NT2/D1 (cell line): ENCODE measurements around the gene SVBP.

ENCODE experiments used
- DNase-seq: peaks from one replicate; pipeline ENCODE4 v3.0.0-alpha.2; 2011; ENCODE audit warnings: low read depth, low spot score
- H3K27me3 ChIP-seq: 2 replicates; pipeline ENCODE4 v1.6.0; 2011; ENCODE audit warnings: mild to moderate bottlenecking; ENCODE audit not compliant: insufficient read length, insufficient read depth
- H3K36me3 ChIP-seq: 2 replicates; pipeline ENCODE4 v1.6.1; 2011; ENCODE audit warnings: mild to moderate bottlenecking, low read length, mixed read lengths; ENCODE audit not compliant: insufficient read depth, insufficient read length
- H3K4me1 ChIP-seq: 2 replicates; pipeline ENCODE4 v1.5.1; 2011; ENCODE audit not compliant: insufficient read depth, insufficient read length
- H3K4me3 ChIP-seq: 2 replicates; pipeline ENCODE4 v1.5.1; 2011; ENCODE audit warnings: low read depth; ENCODE audit not compliant: insufficient read length
- H3K9ac ChIP-seq: 2 replicates; pipeline ENCODE4 v1.6.0; 2011; ENCODE audit warnings: low read depth; ENCODE audit not compliant: insufficient read length
- H3K9me3 ChIP-seq: 2 replicates; pipeline ENCODE4 v1.5.1; 2011; ENCODE audit warnings: mild to moderate bottlenecking, low read length; ENCODE audit not compliant: insufficient read depth
- SUZ12 ChIP-seq: IDR thresholded peaks from 2 replicates; pipeline ENCODE4 v1.6.1; 2011; ENCODE audit not compliant: insufficient read length, insufficient read depth; ENCODE audit errors: extremely low read depth
- YY1 ChIP-seq: IDR thresholded peaks from 2 replicates; pipeline ENCODE4 v1.6.1; 2011; ENCODE audit not compliant: insufficient read length, insufficient read depth
- ZNF274 ChIP-seq: IDR thresholded peaks from 2 replicates; pipeline ENCODE4 v1.6.1; 2011; ENCODE audit warnings: mild to moderate bottlenecking, low read depth, low read length

The SVBP gene

GRCh38 chr1:42846257-42847110, 29.3 kb upstream of the SVBP start, which contains the start of gene ZNF691:
ZNF691 (plus strand) TSS chr1:42846613; CDS start chr1:42849659, 3,046 bp downstream.
- no peak for TF ChIP-seq ZNF274
- TF ChIP-seq SUZ12, result no peak
- no peak for TF ChIP-seq YY1
- H3K4me3 ChIP-seq, result peak within 1 kb of the TSS; percentile 64
- peaks cover 5% of the 10 kb centered on the region for H3K4me1 ChIP-seq
- H3K36me3 ChIP-seq, result peaks cover 46% of the 10 kb centered on the region
- peak within 1 kb of the TSS; percentile 83 for H3K9ac ChIP-seq
- H3K27me3 ChIP-seq, result no peaks in the 10 kb centered on the region
- DNase-seq, result peak; percentile 99
- peaks cover 8% of the 10 kb centered on the region; the same call in 1 of the 2 replicates for H3K9me3 ChIP-seq

DNA sequence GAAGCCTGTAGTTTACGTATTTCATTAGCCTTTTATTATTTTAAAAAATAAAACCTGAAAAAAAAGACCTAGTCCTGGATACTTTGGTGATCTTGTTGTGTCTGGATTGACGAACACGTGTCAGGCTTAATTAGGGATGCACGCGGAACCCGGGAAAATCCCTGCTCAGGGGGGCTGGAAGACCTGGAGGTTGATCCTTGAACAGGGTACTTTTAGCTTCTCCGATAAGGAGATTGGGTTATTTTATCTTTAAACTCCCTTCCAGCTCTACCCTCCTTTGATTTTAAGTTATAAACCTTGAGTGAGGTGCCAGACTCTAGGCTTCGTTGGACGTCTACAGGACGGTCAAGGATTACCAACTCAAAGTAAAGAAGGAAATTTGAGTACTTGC, 28.7 kb upstream of the SVBP start:
- TF ChIP-seq YY1 (no peak), SUZ12 (no peak), ZNF274 (no peak)
- Histone ChIP-seq H3K4me3 (peak overlapping the region; percentile 64), H3K4me1 (peaks cover 5% of the 10 kb centered on the region), H3K36me3 (peaks cover 42% of the 10 kb centered on the region), H3K9me3 (0 out of 2 replicates have a peak, but pooled peaks cover 2% of the 10 kb centered on the region), H3K9ac (peak overlapping the region; percentile 70), H3K27me3 (no peaks in the 10 kb centered on the region)
- DNase-seq, result peak; percentile 20

DNA sequence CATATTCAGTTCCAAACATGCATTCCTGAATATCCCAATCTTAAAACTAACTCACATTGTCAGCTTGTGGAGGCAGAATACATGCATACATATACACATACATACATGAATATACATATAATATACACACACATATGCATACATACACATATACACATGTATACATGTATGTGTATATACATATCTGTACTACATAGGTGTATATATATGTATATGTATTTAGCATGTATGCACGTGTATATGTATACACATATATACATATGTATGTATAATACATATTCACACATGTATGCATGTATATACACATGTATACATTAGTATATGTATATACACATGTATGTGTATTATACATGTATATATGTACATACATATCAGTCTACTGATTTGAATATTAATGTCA, 28.0 kb upstream of the SVBP start:
- DNase-seq, result no peak
- Histone ChIP-seq H3K4me3 (no peak overlapping the region), H3K9me3 (no peaks in the 10 kb centered on the region), H3K27me3 (no peaks in the 10 kb centered on the region), H3K9ac (no peak overlapping the region), H3K36me3 (peaks cover 36% of the 10 kb centered on the region), H3K4me1 (peaks cover 5% of the 10 kb centered on the region)
- no peak for TF ChIP-seq SUZ12
- no peak for TF ChIP-seq YY1
- TF ChIP-seq ZNF274, result no peak

DNA sequence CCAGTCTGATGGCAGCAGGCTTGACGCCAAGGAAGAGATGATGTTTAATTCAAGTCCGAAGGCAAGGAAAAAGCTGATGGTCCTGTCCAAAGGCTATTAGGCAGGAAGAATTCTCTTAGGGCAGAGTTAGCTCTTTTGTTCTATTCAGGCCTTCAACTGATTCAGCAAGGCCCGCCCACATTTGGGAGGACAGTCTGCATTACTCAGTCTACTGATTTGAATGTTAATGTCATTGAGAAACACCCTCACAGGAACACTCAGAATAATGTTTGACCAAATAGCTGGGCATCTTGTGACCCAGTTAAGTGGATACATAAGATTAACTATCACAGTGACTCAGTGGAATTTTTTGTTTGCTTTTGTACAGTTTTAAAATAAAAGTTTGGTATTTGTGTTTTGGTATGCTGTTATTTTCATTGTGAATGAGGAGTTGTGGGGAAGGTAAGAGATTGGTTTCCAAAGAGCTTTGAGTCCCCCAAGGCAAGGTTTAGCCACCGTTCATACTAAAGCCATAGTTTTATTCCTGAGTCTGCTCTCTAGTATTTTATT, 27.5 kb upstream of the SVBP start:
- H3K9ac ChIP-seq, result no peak overlapping the region
- H3K9me3 ChIP-seq, result no peaks in the 10 kb centered on the region
- DNase-seq, result no peak
- H3K4me3 ChIP-seq, result no peak overlapping the region
- peaks cover 31% of the 10 kb centered on the region for H3K36me3 ChIP-seq
- no peak for TF ChIP-seq SUZ12
- no peak for TF ChIP-seq ZNF274
- no peak for TF ChIP-seq YY1
- peaks cover 3% of the 10 kb centered on the region for H3K4me1 ChIP-seq
- no peaks in the 10 kb centered on the region for H3K27me3 ChIP-seq

DNA sequence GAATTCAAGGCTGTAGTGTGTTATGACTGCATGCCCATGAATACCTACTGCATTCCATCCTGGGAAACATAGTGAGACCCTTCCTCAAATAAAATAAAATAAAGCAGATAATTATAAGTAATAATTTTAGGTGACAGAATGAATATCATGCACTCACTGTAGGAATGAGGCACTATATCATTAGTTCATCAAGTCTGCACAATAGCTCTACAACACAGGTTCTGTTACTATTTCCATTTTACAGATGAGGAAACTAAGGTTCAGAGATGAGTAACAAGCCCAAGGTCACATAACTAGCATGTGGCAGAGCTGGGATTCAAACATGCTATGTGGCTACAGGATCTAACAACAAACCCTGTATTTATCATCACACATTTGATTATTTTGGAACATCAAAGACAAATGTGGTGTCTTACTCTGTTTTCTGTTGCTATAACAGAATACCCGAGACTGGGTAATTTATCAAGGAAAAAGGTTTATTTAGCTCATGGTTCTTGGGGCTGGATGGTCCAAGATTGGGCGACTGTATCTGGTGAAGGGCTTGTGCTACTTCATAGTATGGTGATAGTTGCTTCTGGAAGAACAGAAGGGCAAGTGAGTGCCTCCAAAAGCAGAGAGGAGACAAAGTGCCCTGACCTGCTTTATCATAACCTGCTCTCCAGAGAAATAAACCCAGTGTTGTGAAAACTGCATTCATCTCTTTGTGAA, 24.4 kb upstream of the SVBP start:
- H3K9me3 ChIP-seq, result no peaks in the 10 kb centered on the region
- no peak overlapping the region for H3K9ac ChIP-seq
- no peaks in the 10 kb centered on the region for H3K4me1 ChIP-seq
- H3K4me3 ChIP-seq, result no peak overlapping the region
- no peak for DNase-seq
- H3K36me3 ChIP-seq, result peaks cover 25% of the 10 kb centered on the region
- H3K27me3 ChIP-seq, result no peaks in the 10 kb centered on the region
- no peak for TF ChIP-seq YY1
- TF ChIP-seq ZNF274, result no peak
- TF ChIP-seq SUZ12, result no peak

DNA sequence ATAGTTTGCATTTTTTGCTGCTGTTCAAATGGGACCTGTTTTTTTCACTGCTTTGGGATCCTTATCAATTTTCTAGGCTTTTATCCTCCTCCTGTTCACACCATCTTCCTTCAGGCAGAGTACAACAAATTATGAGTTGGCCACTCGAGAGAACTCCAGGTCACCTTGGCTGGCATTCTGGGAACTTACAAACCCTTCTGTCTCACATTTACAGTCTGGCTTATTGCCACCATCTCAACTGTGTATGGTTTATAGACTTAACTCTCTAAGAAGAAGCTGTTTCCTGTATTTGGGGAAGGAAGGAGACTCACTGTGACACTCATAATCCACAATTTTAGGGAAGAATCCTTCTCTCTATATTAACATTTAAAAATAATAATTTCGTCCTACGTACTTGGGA, 23.8 kb upstream of the SVBP start:
- Histone ChIP-seq H3K4me1 (no peaks in the 10 kb centered on the region), H3K9me3 (no peaks in the 10 kb centered on the region), H3K36me3 (peaks cover 25% of the 10 kb centered on the region), H3K27me3 (no peaks in the 10 kb centered on the region), H3K9ac (no peak overlapping the region), H3K4me3 (no peak overlapping the region)
- no peak for TF ChIP-seq YY1
- TF ChIP-seq ZNF274, result no peak
- TF ChIP-seq SUZ12, result no peak
- DNase-seq, result no peak
